Neural cell (in vitro differentiated cells): ENCODE results near the gene RAP1GDS1. TPM values are rescaled to one million over a fixed set of nuclear protein-coding genes. Genes with fewer than 3 reads are reported as not detected.
"Not testable (repeated sequence)": the region's sequence is repeated elsewhere in the genome, so short reads cannot be mapped to it uniquely, and the experiment has no call there.

Experiments used
- H2AFZ ChIP-seq: fragments of 200-600, 300-800 bp; sonication (generic), shearing (Covaris generic); 2 replicates; pipeline ENCODE4 v1.6.0; 2014; ENCODE audit warnings: low read depth, mild to moderate bottlenecking, antibody characterized with exemption, low read length, moderate library complexity
- H3F3A ChIP-seq: fragments of 200-600 bp; shearing (Covaris generic); 2 replicates; pipeline ENCODE4 v1.6.1; 2016; ENCODE audit warnings: mild to moderate bottlenecking, moderate library complexity, mixed read lengths, antibody characterized with exemption, low read length; ENCODE audit not compliant: insufficient read depth, poor library complexity, severe bottlenecking
- H3K27ac ChIP-seq: fragments of 200-600, 300-800 bp; sonication (generic), shearing (Covaris generic); 2 replicates; pipeline ENCODE4 v1.5.1; 2014; ENCODE audit warnings: mild to moderate bottlenecking, low read length, moderate library complexity
- H3K27me3 ChIP-seq: fragments of 300-800, 200-600 bp; sonication (generic), shearing (Covaris generic); 2 replicates; pipeline ENCODE4 v1.6.0; 2014; ENCODE audit warnings: mild to moderate bottlenecking, low read depth, low read length, moderate library complexity; ENCODE audit not compliant: insufficient read depth
- H3K36me3 ChIP-seq: fragments of 300-800, 200-600 bp; sonication (generic), shearing (Covaris generic); 2 replicates; pipeline ENCODE4 v1.5.1; 2014; ENCODE audit warnings: mild to moderate bottlenecking, antibody characterized with exemption, low read length, moderate library complexity; ENCODE audit not compliant: insufficient read depth
- H3K4me2 ChIP-seq: fragments of 300-800, 200-600 bp; sonication (generic), shearing (Covaris generic); 2 replicates; pipeline ENCODE4 v1.6.0; 2014; ENCODE audit warnings: mild to moderate bottlenecking, low read length
- H3K4me3 ChIP-seq: fragments of 300-800, 200-600 bp; sonication (generic), shearing (Covaris generic); 2 replicates; pipeline ENCODE4 v1.5.1; 2014; ENCODE audit warnings: mild to moderate bottlenecking, low read length, moderate library complexity
- H3K79me2 ChIP-seq: fragments of 200-600 bp; shearing (Covaris generic); replicated peaks from 2 replicates; pipeline ENCODE4 v1.6.0; 2014; ENCODE audit warnings: mild to moderate bottlenecking, low read length, moderate library complexity; ENCODE audit not compliant: insufficient read depth
- H3K9ac ChIP-seq: fragments of 300-800, 200-600 bp; sonication (generic), shearing (Covaris generic); 2 replicates; pipeline ENCODE4 v1.6.1; 2016; ENCODE audit warnings: mild to moderate bottlenecking, low read length, mixed read lengths
- H3K9me2 ChIP-seq: fragments of 200-600 bp; shearing (Covaris generic); 2 replicates; pipeline ENCODE4 v1.6.1; 2016; ENCODE audit warnings: mild to moderate bottlenecking, low read length, mixed read lengths; ENCODE audit not compliant: insufficient read depth
- H3K9me3 ChIP-seq: fragments of 200-600, 300-800 bp; sonication (generic), shearing (Covaris generic); 2 replicates; pipeline ENCODE4 v1.6.1; 2016; ENCODE audit warnings: mild to moderate bottlenecking, mixed run types, low read length, moderate library complexity, mixed read lengths
- H4K20me1 ChIP-seq: fragments of 200-600 bp; shearing (Covaris generic); 2 replicates; pipeline ENCODE4 v1.6.1; 2016; ENCODE audit warnings: mild to moderate bottlenecking, mixed run types; ENCODE audit not compliant: insufficient read depth
- CTCF ChIP-seq: fragments of 450-650 bp; IDR thresholded peaks from 2 replicates; pipeline ENCODE4 v1.5.1; 2014; ENCODE audit warnings: antibody characterized with exemption, mild to moderate bottlenecking, moderate library complexity; ENCODE audit not compliant: poor library complexity, severe bottlenecking
- EP300 ChIP-seq: fragments of 450-650 bp; conservative IDR thresholded peaks from 2 replicates; pipeline ENCODE4 v1.6.1; 2014; ENCODE audit warnings: antibody characterized with exemption, mild to moderate bottlenecking, moderate library complexity; ENCODE audit not compliant: poor library complexity, severe bottlenecking
- EZH2 ChIP-seq: fragments of 200-600, 300-800 bp; shearing (Covaris generic), sonication (generic); IDR thresholded peaks from 2 replicates; pipeline ENCODE4 v1.6.1; 2014; ENCODE audit warnings: antibody characterized with exemption, low read length, borderline replicate concordance, mild to moderate bottlenecking; ENCODE audit not compliant: insufficient read depth, poor library complexity, severe bottlenecking
- MXI1 ChIP-seq: fragments of 450-650 bp; conservative IDR thresholded peaks from 2 replicates; pipeline ENCODE4 v1.6.1; 2014; ENCODE audit warnings: antibody characterized with exemption, mild to moderate bottlenecking; ENCODE audit not compliant: poor library complexity, severe bottlenecking
- POLR2AphosphoS5 ChIP-seq: IDR thresholded peaks from 2 replicates; pipeline ENCODE4 v1.6.1; 2012
- RAD21 ChIP-seq: fragments of 450-650 bp; conservative IDR thresholded peaks from 2 replicates; pipeline ENCODE4 v1.6.1; 2014; ENCODE audit warnings: antibody characterized with exemption, mild to moderate bottlenecking, moderate library complexity
- SMC3 ChIP-seq: fragments of 450-650 bp; conservative IDR thresholded peaks from 2 replicates; pipeline ENCODE4 v1.6.1; 2014; ENCODE audit warnings: antibody characterized with exemption, mild to moderate bottlenecking, moderate library complexity; ENCODE audit not compliant: poor library complexity
- TAF1 ChIP-seq: IDR thresholded peaks from 2 replicates; pipeline ENCODE4 v1.6.1; 2012; ENCODE audit warnings: low read depth
- polyA plus RNA-seq: library from polyadenylated mRNA; depleted of rRNA; stranded (reverse); fragments of >200 nt; gene quantifications from 2 replicates; pipeline ENCODE4 v1.2.3, GENCODE V29; 2014
- TF ChIP-seq, protein P1 (sequence below): IDR thresholded peaks from 2 replicates; pipeline ENCODE4 v1.6.1; 2012; ENCODE audit warnings: borderline replicate concordance

The RAP1GDS1 gene
- polyA plus RNA-seq, 1 donor from 2014 or later = 41.1 TPM

GRCh38 chr4:98416844-98417243 is 155.7 kb downstream of the RAP1GDS1 start:
- H3F3A ChIP-seq = no peaks in the 10 kb centered on the region
- H3K79me2 ChIP-seq = no peaks in the 10 kb centered on the region
- H3K27ac ChIP-seq = peak overlapping the region; percentile 50
- no peaks in the 10 kb centered on the region for H3K9me3 ChIP-seq
- H3K4me3 ChIP-seq = no peak overlapping the region
- TF ChIP-seq, protein P1, sequence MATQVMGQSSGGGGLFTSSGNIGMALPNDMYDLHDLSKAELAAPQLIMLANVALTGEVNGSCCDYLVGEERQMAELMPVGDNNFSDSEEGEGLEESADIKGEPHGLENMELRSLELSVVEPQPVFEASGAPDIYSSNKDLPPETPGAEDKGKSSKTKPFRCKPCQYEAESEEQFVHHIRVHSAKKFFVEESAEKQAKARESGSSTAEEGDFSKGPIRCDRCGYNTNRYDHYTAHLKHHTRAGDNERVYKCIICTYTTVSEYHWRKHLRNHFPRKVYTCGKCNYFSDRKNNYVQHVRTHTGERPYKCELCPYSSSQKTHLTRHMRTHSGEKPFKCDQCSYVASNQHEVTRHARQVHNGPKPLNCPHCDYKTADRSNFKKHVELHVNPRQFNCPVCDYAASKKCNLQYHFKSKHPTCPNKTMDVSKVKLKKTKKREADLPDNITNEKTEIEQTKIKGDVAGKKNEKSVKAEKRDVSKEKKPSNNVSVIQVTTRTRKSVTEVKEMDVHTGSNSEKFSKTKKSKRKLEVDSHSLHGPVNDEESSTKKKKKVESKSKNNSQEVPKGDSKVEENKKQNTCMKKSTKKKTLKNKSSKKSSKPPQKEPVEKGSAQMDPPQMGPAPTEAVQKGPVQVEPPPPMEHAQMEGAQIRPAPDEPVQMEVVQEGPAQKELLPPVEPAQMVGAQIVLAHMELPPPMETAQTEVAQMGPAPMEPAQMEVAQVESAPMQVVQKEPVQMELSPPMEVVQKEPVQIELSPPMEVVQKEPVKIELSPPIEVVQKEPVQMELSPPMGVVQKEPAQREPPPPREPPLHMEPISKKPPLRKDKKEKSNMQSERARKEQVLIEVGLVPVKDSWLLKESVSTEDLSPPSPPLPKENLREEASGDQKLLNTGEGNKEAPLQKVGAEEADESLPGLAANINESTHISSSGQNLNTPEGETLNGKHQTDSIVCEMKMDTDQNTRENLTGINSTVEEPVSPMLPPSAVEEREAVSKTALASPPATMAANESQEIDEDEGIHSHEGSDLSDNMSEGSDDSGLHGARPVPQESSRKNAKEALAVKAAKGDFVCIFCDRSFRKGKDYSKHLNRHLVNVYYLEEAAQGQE = peak; percentile 36
- TF ChIP-seq EP300 (peak; percentile 95), POLR2AphosphoS5 (peak; percentile 78), MXI1 (no peak)
- no peak overlapping the region for H3K9ac ChIP-seq
- no peaks in the 10 kb centered on the region for H3K36me3 ChIP-seq
- H4K20me1 ChIP-seq = no peaks in the 10 kb centered on the region
- H3K4me2 ChIP-seq = no peak overlapping the region
- H2AFZ ChIP-seq = no peak overlapping the region
- H3K27me3 ChIP-seq = no peaks in the 10 kb centered on the region
- H3K9me2 ChIP-seq = no peaks in the 10 kb centered on the region

DNA sequence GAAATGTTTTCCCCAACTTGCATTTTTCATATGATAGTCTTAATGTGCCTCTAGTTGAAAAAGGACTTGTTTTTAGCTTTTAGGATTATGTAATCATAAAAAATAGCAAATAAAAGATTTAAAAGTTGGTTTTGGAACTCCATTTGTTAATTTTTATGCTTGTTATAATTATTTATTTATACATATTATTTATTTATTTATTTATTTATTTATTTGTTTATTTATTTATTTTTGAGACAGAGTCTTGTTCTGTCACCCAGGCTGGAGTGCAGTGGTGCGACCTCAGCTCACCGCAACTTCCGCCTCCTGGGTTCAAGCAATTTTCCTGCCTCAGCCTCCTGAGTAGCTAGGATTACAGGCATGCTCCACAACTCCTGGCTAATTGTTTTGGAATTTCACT is 159.0 kb downstream of the RAP1GDS1 start:
- not testable (repeated sequence) for H3K36me3 ChIP-seq, H3K4me2 ChIP-seq, H3K4me3 ChIP-seq, H3K9me2 ChIP-seq, H3K27ac ChIP-seq, H4K20me1 ChIP-seq, H3K9ac ChIP-seq, H3K27me3 ChIP-seq, H3K9me3 ChIP-seq, H3K79me2 ChIP-seq, H2AFZ ChIP-seq, H3F3A ChIP-seq

- Histone ChIP-seq H3K9me2 (no peaks in the 10 kb centered on the region), H3K79me2 (no peaks in the 10 kb centered on the region), H4K20me1 (no peaks in the 10 kb centered on the region), H3K36me3 (no peaks in the 10 kb centered on the region), H3K9ac (no peak overlapping the region), H3F3A (no peaks in the 10 kb centered on the region), H2AFZ (no peak overlapping the region), H3K9me3 (no peaks in the 10 kb centered on the region), H3K4me3 (no peak overlapping the region), H3K4me2 (no peak overlapping the region), H3K27me3 (no peaks in the 10 kb centered on the region), H3K27ac (no peak overlapping the region)
- no peak for TF ChIP-seq TAF1
- no peak for TF ChIP-seq RAD21
- TF ChIP-seq EP300 = no peak
- TF ChIP-seq, protein P1 = no peak
- TF ChIP-seq EZH2 = no peak
- TF ChIP-seq SMC3 = no peak
- TF ChIP-seq MXI1 = no peak
- TF ChIP-seq CTCF = no peak
- TF ChIP-seq POLR2AphosphoS5 = no peak
Observed at GRCh38 chr4:98421111-98421510, 159.9 kb downstream of the RAP1GDS1 start.
